CD4-positive, alpha-beta T cell treated with Interleukin-4 for 1 hour (primary cell): ENCODE results near the gene PRDX5.

Source experiments
- DNase-seq, 2 donors: peaks; one replicate each; pipeline ENCODE4 v3.0.0-alpha.2; 2020 to 2022

The PRDX5 gene

DNA sequence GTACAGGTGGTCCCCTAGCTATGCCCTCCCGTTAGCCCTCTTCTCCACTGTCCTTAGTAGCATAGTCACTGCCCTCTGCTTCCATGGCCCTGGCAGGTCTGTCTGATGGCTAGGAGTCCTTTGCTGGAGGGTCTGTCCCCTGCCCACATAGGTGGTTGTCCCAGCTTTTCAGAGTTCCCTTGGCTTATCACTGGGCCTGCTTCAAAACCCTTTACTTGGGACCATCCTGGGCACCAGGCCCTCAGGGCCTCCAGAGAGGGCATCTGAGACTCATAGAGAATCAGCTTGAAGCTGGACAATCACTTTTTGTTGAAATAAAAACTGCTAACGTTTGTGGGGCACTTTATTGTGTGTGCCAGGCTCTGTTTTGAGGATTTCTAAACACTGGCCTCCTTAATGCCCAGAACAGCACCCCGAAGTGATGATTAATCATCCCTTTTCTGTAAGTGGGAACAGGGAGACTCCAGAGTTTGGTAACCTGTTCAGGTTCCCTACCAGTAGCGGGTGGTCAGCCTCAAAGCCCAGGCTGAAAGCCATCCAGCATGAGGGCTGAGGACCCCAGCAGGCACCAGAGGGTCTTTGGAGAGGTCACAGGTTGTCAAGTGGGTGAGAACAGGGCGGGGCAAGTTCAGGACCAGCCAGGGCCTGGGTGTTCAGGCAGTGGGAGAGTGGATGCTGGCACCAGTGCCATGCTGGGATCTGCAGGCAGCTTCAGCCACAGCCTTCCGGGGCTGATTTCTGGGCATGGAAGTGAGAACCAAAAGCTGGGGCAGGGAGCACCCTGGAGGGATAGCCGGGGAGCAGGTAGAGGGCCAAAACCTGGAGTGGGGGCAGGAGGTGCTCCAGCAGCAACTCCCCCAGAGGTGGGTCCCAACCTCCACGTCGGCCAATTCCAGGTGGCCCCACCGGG, 27.3 kb upstream of the PRDX5 start:
- no peak for DNase-seq

DNA sequence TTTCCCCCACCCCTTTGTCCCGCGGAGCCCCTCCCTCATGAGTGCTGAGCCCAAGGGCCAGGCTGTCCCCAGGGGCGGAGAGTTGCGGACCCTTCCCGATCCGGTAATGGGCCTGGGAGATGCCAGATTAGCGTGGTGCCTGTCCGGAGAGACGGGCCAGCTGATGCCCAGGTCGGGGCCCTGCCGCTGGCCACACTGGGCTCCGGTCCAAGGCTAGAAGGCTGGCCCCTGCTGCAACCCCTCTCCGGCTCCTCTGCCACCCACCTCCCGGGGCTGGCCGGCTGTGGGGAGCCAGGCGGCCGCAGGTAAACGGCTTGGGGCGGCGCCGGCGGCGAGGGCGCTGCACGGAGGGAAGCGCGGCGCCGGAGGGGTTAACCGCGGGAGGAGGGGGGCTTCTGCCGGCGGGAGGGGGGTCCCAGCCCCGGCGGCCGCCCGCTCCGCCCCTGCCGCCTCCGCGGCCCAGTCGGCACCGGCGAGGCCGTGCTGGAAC, 26.6 kb upstream of the PRDX5 start, which contains the start of gene KCNK4:
Gene KCNK4 (plus strand): TSS at position 41 of the 490 bp plus-strand sequence. CDS start 1,717 bp downstream, outside the sequence.
- DNase-seq = no peak

- no peak for DNase-seq
These were observed 26.0 kb upstream of the PRDX5 start for GRCh38 chr11:64291752-64292459.

GRCh38 chr11:64292460-64293254, 25.3 kb upstream of the PRDX5 start:
- no peak for DNase-seq

- DNase-seq = no peak
These were observed 23.1 kb upstream of the PRDX5 start for GRCh38 chr11:64294774-64295173.

DNA sequence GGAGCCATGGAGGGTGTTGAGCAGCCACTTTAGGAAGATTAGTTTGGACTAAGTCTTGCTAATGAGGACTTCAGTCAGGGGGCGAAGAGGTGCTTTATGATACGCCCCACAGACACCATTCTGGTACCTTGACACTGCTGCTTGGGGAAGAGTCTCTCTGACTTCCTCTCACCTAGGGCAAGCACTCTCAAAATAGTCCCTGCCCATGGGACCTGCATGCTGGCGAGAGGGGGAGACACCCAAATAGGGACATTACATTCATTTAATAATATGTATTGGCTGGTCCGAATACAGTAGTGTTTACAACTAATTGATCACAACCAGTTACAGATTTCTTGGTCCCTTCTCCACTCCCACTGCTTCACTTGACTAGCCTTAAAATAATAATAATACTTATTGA, 22.2 kb upstream of the PRDX5 start:
- DNase-seq = no peak

GRCh38 chr11:64296236-64296635, 21.7 kb upstream of the PRDX5 start:
- DNase-seq = no peak

GRCh38 chr11:64296830-64297698, 20.9 kb upstream of the PRDX5 start:
- no peak for DNase-seq

GRCh38 chr11:64297699-64298358, 20.1 kb upstream of the PRDX5 start:
- no peak for DNase-seq

GRCh38 chr11:64298966-64299846, 18.7 kb upstream of the PRDX5 start:
- no peak for DNase-seq

GRCh38 chr11:64299847-64300648, 17.9 kb upstream of the PRDX5 start, which contains the start of gene CATSPERZ:
TSS of gene CATSPERZ (plus strand) at chr11:64300358. CDS start at chr11:64300411, 53 bp downstream.
- DNase-seq = no peak

GRCh38 chr11:64303109-64304031, 14.6 kb upstream of the PRDX5 start:
- no peak for DNase-seq

DNA sequence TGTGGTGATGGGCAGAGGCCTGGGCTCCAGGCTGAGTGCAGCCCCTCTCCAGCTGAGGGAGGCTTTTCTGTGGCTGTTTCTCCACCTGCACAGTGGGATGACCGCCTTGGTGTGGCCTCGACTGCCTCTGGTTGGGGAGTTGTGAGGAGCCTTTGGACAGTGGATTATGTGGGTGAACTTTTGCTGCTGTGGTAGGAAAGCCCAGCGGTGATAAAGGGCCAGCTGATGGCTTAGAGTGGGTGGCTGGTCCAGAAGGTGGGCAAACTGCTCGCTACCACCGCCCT, 13.9 kb upstream of the PRDX5 start:
- no peak for DNase-seq

DNA sequence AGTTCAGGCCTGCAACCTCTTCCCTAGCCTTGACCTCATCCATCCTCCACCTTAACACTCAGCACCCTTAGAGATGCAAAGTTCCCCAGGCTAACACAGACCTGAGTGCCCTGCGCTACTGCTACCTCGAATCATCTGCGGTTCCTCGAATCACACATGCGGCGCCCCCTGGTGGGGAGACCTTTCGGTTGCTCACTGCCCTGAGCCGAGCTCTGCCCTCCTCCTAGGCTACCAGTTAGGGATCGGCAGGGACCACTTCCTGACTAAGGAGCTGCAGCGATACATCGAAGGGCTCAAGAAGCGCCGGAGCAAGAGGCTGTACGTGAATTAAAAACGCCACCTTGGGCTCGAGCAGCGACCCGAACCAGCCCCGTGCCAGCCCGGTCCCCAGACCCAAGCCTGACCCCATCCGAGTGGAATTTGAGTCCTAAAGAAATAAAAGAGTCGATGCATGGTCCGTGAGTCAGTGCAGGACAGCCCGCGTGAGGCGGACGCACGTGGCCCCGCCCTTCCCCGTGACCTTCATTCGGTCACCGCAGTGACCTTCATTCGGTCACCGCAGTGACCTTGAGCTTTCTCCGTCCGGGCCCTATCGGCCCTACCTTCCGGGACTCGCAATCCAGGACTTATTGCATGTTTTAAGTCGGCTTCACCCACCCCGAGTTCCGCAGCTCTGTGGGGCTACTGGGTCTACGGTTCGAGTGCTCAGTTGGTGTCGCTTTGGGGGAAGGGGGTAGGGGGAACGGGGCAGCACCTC, 13.4 kb upstream of the PRDX5 start:
- DNase-seq = peak; percentile 92

DNA sequence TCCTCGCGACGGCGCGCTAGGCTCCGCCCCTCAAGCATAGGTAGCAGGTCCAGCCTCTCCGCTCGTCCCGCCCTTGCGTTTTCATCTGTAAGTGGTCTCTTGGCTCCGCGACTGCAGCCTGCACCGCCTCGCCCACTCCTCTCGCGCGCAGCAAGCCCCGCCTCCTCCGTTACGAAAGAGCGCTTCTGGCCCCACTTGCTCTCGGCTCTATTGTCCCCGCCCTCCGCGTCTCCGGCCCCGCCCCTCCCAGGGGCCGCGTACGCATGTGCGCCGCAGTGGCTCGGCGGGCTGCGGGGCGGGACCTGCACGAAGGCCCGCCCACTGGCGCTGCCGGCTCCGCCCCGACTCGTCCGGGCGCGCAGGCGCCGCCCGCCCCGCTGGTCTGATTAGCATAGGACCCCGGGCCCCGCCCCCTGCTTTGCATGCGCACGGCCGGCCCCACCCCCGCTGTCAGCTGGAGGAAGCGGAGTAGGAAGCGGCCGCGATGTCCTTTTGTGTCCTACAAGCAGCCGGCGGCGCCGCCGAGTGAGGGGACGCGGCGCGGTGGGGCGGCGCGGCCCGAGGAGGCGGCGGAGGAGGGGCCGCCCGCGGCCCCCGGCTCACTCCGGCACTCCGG, 12.7 kb upstream of the PRDX5 start, which contains the start of gene ESRRA:
Gene ESRRA (plus strand): TSS at position 450 of the 616 bp plus-strand sequence. CDS start 1,656 bp downstream, outside the sequence.
- peak; percentile 98 to 99 for DNase-seq

GRCh38 chr11:64305691-64306562, 12.0 kb upstream of the PRDX5 start:
- DNase-seq = peak; percentile 79
